SJCRH30 (cell line): ENCODE measurements around the gene ABO. TPM values are rescaled to one million over a fixed set of nuclear protein-coding genes. Genes with fewer than 3 reads are reported as not detected.
"Not testable (repeated sequence)": the region's sequence is repeated elsewhere in the genome, so short reads cannot be mapped to it uniquely, and the experiment has no call there.

ENCODE experiments used
- DNase-seq, 2 experiments: peaks; one replicate each; pipeline ENCODE4 v3.0.0-alpha.2; 2015 to 2020
- H3K27ac ChIP-seq: fragments of 250-450 bp; sonication (Bioruptor Pico); 2 replicates; pipeline ENCODE4 v1.5.1; 2020; ENCODE audit warnings: mild to moderate bottlenecking, moderate library complexity
- H3K27me3 ChIP-seq: fragments of 250-450 bp; sonication (Bioruptor Pico); 2 replicates; pipeline ENCODE4 v1.5.1; 2020; ENCODE audit warnings: mild to moderate bottlenecking, moderate library complexity
- H3K36me3 ChIP-seq: fragments of 250-450 bp; sonication (Bioruptor Pico); 2 replicates; pipeline ENCODE4 v1.5.1; 2020; ENCODE audit warnings: mild to moderate bottlenecking, moderate library complexity
- H3K4me1 ChIP-seq: fragments of 250-450 bp; sonication (Bioruptor Pico); 2 replicates; pipeline ENCODE4 v1.5.1; 2020; ENCODE audit warnings: mild to moderate bottlenecking, moderate library complexity
- H3K4me3 ChIP-seq: fragments of 250-450 bp; sonication (Bioruptor Pico); 2 replicates; pipeline ENCODE4 v1.5.1; 2020; ENCODE audit warnings: mild to moderate bottlenecking, moderate library complexity
- H3K9me3 ChIP-seq: fragments of 250-450 bp; sonication (Bioruptor Pico); replicated peaks from 2 replicates; pipeline ENCODE4 v1.5.1; 2020; ENCODE audit warnings: mild to moderate bottlenecking, moderate library complexity
- total RNA-seq: library from RNA; depleted of rRNA; stranded (reverse); fragments of >200 nt; shearing (Covaris generic); gene quantifications from 2 replicates; pipeline ENCODE4 v1.2.3, GENCODE V29; 2014

ABO gene
- total RNA-seq, 1 experiment from 2014 or later, result not detected

DNA sequence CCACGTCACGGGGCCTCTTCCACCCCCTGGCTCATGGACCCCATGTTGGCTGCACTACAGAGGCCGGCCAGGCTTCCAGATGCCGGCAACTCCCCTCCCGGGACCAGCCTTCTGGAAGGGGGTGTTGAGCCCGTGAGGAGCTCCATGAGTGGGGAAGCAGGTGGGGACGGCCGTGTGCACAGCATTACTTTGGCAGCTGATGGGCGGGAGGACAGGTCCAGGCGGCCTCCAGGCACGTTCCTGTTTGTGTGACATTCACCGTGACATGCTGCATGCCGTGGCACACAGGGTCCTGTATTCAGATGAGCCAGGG lies 29.1 kb upstream of the ABO start:
- Histone ChIP-seq H3K27me3 (peaks cover 35% of the 10 kb centered on the region), H3K27ac (no peak overlapping the region), H3K4me3 (no peak overlapping the region), H3K9me3 (no peaks in the 10 kb centered on the region; the same call in 1 of the 2 replicates), H3K36me3 (no peaks in the 10 kb centered on the region), H3K4me1 (no peaks in the 10 kb centered on the region; the same call in 1 of the 2 replicates)
- no peak for DNase-seq

DNA sequence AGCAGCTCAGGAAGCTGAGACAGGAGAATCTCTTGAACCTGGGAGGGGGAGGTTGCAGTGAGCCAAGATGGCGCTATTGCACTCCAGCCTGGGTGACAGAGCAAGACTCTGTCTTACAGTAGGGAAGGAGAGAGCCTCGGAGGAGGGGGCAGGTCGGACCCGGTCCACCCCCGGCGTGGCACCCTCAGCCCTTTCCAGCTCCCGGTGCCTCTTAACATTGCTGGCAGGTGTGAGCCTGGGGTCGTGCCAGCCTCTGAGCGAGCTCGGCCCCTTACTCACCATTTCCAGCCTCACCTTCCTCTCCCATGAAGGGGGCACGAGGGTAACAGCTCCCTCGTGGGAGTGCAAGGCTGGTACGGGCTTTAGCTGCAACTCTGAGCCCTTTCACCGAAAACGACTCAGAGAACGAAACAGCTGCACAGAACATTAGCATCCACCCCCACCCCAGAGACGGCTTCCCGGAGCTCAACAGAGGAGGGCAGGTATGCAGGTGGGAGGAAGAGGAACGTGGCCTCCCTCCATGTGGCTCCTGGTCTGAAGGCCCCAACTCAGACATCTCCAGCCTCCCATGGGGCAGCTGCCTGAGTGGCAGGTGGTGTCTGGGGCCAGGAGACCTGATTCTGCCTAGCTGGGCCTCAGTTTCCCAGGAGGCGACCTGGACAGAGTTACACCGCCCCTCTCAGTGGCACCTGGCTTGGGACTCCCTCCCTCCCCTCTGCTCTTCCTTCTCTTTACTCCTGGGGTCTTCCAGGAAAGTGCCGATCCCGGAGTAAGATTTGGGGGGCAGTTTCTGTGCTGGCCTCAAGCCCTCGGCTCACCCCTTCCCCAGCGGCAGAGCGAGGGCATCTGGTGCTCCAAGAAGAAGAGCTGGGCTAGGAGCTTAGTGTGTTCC lies 28.5 kb upstream of the ABO start:
- Histone ChIP-seq H3K27me3 (peaks cover 38% of the 10 kb centered on the region), H3K36me3 (no peaks in the 10 kb centered on the region), H3K9me3 (no peaks in the 10 kb centered on the region), H3K27ac (no peak overlapping the region), H3K4me3 (no peak overlapping the region), H3K4me1 (no peaks in the 10 kb centered on the region; the same call in 1 of the 2 replicates)
- DNase-seq, result no peak

DNA sequence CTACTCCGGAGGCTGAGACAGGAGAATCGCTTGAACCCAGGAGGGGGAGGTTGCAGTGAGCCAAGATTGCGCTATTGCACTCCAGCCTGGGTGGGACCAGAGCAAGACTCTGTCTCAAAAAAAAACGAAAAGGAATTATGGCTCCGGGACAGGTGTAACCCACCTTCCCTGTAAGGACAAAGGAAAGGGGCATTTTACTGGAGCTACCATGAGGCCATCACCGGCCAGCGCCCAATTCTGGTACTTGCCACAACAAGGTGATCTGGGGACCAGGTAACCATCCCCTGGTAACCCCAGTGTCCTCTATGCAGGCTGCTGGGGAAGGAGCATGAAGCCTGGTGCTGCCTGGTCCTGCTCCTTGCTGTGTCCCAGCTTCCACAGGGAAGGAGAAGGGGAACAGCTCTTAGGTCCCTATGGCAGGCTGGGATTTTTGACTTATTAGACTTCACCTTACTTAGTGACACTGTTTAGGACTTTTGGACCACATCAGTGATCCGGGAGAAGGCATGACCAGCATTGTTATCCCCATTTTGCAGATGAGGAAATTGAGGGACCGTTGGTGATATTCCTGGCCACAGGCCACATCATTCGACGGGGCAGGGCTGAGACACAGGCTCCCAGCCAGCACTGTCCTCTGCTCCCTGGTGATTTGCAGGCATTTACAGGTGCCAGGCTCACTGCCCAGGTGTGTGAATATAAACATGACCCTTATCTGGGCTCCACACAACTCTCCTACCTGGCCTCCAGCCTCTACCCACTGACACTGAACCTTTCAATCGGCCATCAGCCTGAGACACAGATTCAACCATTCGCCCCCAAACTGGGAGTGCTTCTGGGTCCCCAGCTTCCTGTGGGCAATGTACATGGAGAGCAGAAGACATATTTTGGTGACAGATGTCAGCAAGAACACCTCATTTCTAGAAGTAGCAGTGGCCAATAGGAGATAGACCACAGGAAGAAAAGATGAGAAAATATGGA lies 26.5 kb upstream of the ABO start:
- no peaks in the 10 kb centered on the region for H3K9me3 ChIP-seq
- no peak overlapping the region for H3K27ac ChIP-seq
- H3K36me3 ChIP-seq, result no peaks in the 10 kb centered on the region
- no peaks in the 10 kb centered on the region; the same call in 1 of the 2 replicates for H3K4me1 ChIP-seq
- no peak for DNase-seq
- H3K4me3 ChIP-seq, result no peak overlapping the region
- peaks cover 31% of the 10 kb centered on the region for H3K27me3 ChIP-seq

DNA sequence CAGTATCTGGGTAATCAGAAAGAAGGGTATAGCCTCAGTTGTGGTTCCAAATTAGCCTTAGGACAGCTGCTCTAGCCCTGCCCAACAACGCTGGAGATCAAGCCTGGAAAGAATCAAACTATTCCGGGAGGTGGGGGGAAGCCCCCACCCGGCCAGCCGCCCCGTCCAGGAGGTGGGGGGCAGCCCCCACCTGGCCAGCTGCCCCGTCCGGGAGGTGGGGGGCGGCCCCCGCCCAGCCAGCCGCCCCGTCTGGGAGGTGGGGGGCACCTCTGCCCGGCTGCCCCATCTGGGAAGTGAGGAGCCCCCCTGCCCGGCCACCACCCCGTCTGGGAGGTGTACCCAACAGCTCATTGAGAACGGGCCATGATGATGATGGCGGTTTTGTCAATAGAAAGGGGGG lies 25.0 kb upstream of the ABO start:
- not testable (repeated sequence) for H3K36me3 ChIP-seq, DNase-seq, H3K9me3 ChIP-seq, H3K27ac ChIP-seq, H3K4me1 ChIP-seq, H3K4me3 ChIP-seq
- H3K27me3 ChIP-seq, result peaks cover 26% of the 10 kb centered on the region

DNA sequence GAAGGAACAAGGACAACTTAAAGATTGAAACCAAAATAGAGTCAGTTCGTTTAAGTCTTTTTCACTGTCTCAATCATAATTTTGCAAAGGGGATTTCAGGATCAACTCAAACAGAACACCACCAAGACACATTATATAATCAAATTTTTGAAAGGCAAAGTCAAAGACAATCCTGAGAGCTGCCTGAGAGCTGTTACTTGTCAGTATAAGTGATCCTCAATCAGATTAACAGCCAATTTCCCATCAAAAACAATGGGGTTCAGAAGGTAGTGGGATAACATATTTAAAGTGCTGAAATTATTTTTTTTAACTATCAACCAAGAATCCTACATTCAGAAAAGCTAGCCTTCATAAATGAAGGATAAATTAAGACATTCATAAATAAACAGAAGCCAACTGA lies 19.3 kb upstream of the ABO start:
- Histone ChIP-seq H3K4me3 (no peak overlapping the region), H3K27me3 (peaks cover 8% of the 10 kb centered on the region; the same call in 1 of the 2 replicates), H3K36me3 (no peaks in the 10 kb centered on the region; the same call in 1 of the 2 replicates), H3K9me3 (peaks cover 8% of the 10 kb centered on the region; the same call in 1 of the 2 replicates), H3K27ac (no peak overlapping the region), H3K4me1 (no peaks in the 10 kb centered on the region)
- no peak for DNase-seq

DNA sequence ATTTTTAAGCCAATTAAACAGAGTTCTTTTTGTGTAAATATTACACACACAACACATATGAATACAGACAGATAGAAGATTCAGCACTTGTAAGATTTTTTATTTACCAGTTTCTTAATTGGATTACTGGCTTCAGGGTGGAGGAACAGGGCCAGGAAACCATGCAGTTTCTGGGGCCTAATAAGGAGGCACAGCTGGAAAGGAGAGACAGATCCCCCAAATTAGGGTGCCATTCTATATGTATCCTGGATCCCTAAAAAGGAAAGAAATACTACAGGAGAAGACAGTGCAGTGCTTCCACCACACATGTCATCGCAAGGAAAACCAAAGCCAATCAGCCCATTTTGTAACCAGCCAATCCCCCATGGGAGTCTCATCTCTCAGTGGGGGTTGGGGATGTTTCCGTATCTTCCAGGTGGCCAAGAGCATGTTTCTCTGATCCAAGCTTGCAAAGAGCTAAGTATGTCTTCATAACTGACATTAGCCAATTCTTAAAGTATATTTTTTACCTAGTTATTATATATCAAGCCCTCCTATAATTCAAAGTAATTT lies 15.8 kb upstream of the ABO start:
- DNase-seq, result no peak
- peaks cover 8% of the 10 kb centered on the region; the same call in 1 of the 2 replicates for H3K9me3 ChIP-seq
- no peaks in the 10 kb centered on the region; the same call in 1 of the 2 replicates for H3K36me3 ChIP-seq
- no peaks in the 10 kb centered on the region for H3K4me1 ChIP-seq
- H3K27me3 ChIP-seq, result no peaks in the 10 kb centered on the region
- H3K27ac ChIP-seq, result no peak overlapping the region
- no peak overlapping the region for H3K4me3 ChIP-seq

DNA sequence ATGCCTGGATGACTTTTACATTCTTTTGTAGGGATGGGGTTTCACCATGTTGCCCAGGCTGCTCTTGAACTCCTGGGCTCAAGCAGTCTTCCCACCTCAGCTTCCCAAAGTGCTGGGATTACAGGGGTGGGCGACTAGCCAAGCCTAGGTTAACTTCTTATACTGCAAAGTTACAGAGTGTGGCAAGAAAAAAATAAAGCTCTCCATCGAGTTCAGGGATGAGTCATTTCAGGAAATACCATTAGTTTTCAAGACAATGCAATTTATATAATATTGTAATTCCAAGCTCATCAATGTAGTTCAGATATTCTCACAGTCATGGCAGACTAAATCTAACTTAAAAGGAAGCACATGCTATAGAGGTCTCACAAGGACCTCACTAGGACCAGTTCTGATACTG lies 11.5 kb upstream of the ABO start:
- Histone ChIP-seq H3K4me1 (no peaks in the 10 kb centered on the region), H3K4me3 (no peak overlapping the region), H3K27ac (no peak overlapping the region), H3K9me3 (peaks cover under 1% of the 10 kb centered on the region; the same call in 1 of the 2 replicates), H3K36me3 (no peaks in the 10 kb centered on the region; the same call in 1 of the 2 replicates), H3K27me3 (peaks cover 9% of the 10 kb centered on the region)
- no peak for DNase-seq

DNA sequence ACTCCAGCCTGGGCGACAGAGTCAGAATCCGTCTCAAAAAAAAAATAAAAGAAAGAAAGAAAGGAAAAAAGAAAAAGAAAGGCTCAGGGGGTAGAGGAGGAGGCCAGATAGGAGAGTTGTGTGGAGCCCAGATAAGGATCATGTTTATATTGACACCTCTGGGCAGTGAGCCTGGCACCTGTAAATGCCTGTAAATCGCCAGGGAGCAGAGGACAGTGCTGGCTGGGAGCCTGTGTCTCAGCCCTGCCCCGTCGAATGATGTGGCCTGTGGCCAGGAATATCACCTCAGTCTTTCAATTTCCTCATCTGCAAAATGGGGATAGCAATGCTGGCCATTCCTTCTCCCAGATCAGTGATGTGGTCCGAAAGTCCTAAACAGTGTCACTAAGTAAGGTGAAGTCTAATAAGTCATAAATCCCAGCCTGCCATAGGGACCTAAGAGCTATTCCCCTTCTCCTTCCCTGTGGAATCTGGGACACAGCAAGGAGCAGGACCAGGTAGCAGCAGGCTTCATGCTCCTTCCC lies 10.3 kb upstream of the ABO start:
- no peak overlapping the region for H3K27ac ChIP-seq
- H3K4me1 ChIP-seq, result no peaks in the 10 kb centered on the region
- H3K36me3 ChIP-seq, result no peaks in the 10 kb centered on the region; the same call in 1 of the 2 replicates
- H3K9me3 ChIP-seq, result no peaks in the 10 kb centered on the region; the same call in 1 of the 2 replicates
- H3K27me3 ChIP-seq, result peaks cover 9% of the 10 kb centered on the region
- H3K4me3 ChIP-seq, result no peak overlapping the region
- no peak for DNase-seq

DNA sequence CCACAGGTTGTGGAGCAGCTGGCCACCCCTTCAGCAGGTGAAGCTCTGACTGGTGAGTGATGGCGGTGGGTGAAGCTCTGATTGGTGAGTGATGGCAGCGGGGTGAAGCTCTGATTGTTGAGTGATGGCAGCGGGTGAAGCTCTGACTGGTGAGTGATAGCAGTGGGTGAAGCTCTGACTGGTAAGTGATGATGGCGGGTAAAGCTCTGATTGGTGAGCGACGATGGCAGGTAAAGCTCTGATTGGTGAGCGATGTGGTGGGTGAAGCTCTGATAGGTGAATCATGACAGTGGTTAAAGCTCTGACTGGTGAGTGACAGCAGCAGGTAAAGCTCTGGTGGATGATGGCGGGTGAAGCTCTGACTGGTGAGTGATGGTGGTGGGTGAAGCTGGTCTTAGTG lies 9.4 kb upstream of the ABO start:
- H3K4me1 ChIP-seq, result no peaks in the 10 kb centered on the region
- H3K27ac ChIP-seq, result no peak overlapping the region
- H3K4me3 ChIP-seq, result no peak overlapping the region
- peaks cover 9% of the 10 kb centered on the region for H3K27me3 ChIP-seq
- no peaks in the 10 kb centered on the region; the same call in 1 of the 2 replicates for H3K36me3 ChIP-seq
- no peak for DNase-seq
- H3K9me3 ChIP-seq, result no peaks in the 10 kb centered on the region; the same call in 1 of the 2 replicates

DNA sequence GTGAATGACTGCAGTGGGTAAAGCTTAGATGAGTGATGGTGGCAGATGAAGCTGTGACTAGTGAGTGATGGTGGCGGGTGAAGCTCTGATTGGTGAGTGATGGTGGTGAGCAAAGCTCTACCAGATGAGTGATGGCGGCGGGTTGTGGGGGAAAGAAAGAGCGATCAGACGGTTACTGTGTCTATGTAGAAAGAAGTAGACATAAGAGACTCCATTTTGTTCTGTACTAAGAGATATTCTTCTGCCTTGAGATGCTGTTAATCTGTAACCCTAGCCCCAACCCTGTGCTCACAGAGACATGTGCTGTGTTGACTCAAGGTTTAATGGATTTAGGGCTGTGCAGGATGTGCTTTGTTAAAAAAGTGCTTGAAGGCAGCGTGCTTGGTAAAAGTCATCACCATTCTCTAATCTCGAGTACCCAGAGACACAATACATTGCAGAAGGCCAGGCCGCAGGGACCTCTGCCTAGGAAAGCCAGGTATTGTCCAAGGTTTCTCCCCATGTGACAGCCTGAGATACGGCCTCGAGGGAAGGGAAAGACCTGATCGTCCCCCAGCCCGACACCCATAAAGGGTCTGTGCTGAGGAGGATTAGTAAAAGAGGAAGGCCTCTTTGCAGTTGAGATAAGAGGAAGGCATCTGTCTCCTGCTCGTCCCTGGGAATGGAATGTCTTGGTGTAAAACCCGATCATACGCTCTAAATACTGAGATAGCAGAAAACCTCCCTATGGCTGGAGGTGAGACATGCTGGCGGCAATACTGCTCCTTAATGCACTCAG lies 8.4 kb upstream of the ABO start:
- not testable (repeated sequence) for H3K27ac ChIP-seq, H3K4me3 ChIP-seq, H3K4me1 ChIP-seq, H3K9me3 ChIP-seq, H3K36me3 ChIP-seq, H3K27me3 ChIP-seq
- peak; percentile 20 to 37 for DNase-seq

DNA sequence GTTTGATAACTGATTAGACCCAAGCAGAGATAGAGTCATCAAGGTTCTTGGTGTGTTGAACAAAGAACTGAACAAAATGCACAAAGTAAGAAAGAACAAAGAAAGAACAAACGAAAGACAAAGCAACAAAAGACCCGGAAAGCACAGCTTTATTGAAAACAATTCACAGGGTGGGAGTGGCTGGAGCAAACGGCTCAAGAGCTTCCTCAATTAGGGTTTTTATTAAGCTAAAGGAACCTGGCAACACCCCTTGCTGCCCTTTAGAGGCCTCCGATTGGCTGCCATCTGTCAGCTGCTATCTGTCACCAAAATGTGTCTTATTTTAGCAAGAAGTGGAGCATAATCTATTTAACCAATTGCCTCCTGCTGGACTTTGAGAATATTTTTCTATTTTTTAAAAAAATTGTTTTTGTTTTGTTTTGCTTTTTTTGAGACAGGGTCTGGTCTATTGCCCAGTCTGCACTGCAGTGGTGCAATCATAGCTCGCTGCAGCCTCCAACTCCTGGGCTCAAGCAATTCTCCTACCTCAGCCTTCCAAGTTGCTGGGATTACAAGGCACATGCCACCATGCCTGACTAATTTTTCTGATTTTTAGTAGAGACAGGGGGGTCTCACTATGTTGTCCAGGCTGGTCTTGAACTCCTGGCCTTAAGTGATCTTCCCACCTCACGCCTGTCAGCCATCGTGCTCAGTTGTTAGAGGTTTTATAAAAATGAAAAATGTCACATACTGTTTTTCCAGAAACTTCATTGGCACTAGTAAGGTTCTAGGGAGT lies 7.7 kb upstream of the ABO start:
- H3K27ac ChIP-seq, result no peak overlapping the region
- H3K27me3 ChIP-seq, result peaks cover 12% of the 10 kb centered on the region
- H3K4me3 ChIP-seq, result no peak overlapping the region
- DNase-seq, result no peak
- H3K9me3 ChIP-seq, result no peaks in the 10 kb centered on the region; the same call in 1 of the 2 replicates
- H3K36me3 ChIP-seq, result no peaks in the 10 kb centered on the region
- no peaks in the 10 kb centered on the region for H3K4me1 ChIP-seq

DNA sequence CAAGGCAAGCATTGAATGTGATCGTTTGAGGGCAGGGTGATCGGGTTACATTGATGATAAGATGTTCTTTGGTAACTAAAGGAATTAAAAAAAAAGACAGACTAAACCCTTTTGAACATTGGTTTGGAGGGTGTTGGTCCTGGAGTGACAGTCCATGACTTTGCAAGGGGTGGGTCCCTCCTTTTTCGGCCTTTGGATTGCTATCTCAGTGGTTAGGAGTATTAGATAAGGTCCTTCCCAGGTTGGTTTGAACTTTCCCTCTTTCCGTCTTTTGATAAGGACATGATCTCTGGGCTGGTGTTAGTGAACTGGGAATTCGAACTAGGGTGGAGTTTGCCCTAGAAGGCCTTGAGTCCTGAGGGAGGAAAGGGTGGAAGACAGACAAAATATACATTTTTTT lies 5.4 kb upstream of the ABO start:
- no peak for DNase-seq
- Histone ChIP-seq H3K27me3 (peaks cover 12% of the 10 kb centered on the region), H3K4me1 (no peaks in the 10 kb centered on the region), H3K9me3 (no peaks in the 10 kb centered on the region; the same call in 1 of the 2 replicates), H3K27ac (no peak overlapping the region), H3K4me3 (no peak overlapping the region), H3K36me3 (no peaks in the 10 kb centered on the region)
